ENCODE measurements around the gene ADCY9. TPM values are rescaled to one million over a fixed set of nuclear protein-coding genes. Genes with fewer than 3 reads are reported as not detected.

Gene ADCY9
- total RNA-seq, 1 experiment from 2014 or later: 14.2 TPM

- POLR2A ChIA-PET: interaction anchor here (0.6 to 2.3 kb wide), 5 partner anchors 10 to 318 kb away, joined by 3 to 11 read pairs (median 4); no protein-coding TSS in a partner anchor
- peaks cover 10% of the 10 kb centered on the region for H3K27me3 Mint-ChIP-seq (ENCODE audit: insufficient read depth, unreplicated experiment)
- no peak for TF ChIP-seq CTCF (IDR thresholded peaks at IDR 0.05; ENCODE audit: unreplicated experiment)
- H3K4me3 Mint-ChIP-seq (ENCODE audit: unreplicated experiment): peak overlapping the region; percentile 38
- no peaks in the 10 kb centered on the region for H3K36me3 Mint-ChIP-seq (ENCODE audit: insufficient read depth, unreplicated experiment)
- DNase-seq (ENCODE audit: unreplicated experiment): no peak
- H3K27ac Mint-ChIP-seq (ENCODE audit: low read depth, unreplicated experiment): peak overlapping the region; percentile 68
- peaks cover 20% of the 10 kb centered on the region for H3K4me1 Mint-ChIP-seq (ENCODE audit: insufficient read depth, unreplicated experiment)
- intact Hi-C loops (cut with micrococcal nuclease): no loop called here
- no TSS peak for BruUV-seq (replicated peaks)
- CTCF ChIA-PET: interaction anchor here (0.5 to 2.6 kb wide), 3 partner anchors 11 to 1573 kb away, joined by 3 to 23 read pairs (median 3); no protein-coding TSS in a partner anchor
- no peaks in the 10 kb centered on the region for H3K9me3 Mint-ChIP-seq (ENCODE audit: unreplicated experiment)
Observed at GRCh38 chr16:3949946-3950342, 166.3 kb downstream of the ADCY9 start.

DNA sequence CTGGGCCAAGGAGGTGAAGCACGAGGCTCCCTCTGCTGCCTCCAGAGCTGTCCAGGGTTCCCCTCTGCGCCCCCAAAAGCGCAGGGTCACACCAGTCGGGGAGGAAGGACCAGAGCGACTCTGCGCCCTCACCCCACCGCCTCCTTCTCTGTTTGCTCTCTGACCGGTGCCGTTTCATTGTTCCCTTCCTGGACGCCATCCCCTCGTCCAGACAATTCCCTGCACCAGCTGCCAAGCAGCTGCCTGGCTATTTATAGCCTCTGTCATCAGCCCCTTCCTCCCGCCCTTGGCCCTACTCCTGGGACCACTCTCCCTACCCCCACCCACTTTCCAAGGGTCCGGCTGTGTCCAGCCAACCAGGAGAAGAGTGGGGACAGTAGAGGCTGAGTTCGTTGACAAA is 167.0 kb downstream of the ADCY9 start:
- no TSS peak for BruUV-seq (replicated peaks)
- intact Hi-C loops (cut with micrococcal nuclease): no loop called here
- H3K4me3 Mint-ChIP-seq (ENCODE audit: unreplicated experiment): no peak overlapping the region
- ChIA-PET CTCF (interaction anchor here (2.6 kb wide), 1 partner anchor 10 kb away, joined by 23 read pairs; no protein-coding TSS in a partner anchor), POLR2A (interaction anchor here (0.9 to 2.3 kb wide), 3 partner anchors 11 to 265 kb away, joined by 3 to 11 read pairs (median 4); no protein-coding TSS in a partner anchor)
- no peak for TF ChIP-seq CTCF (IDR thresholded peaks at IDR 0.05; ENCODE audit: unreplicated experiment)
- no peaks in the 10 kb centered on the region for H3K9me3 Mint-ChIP-seq (ENCODE audit: unreplicated experiment)
- H3K27ac Mint-ChIP-seq (ENCODE audit: low read depth, unreplicated experiment): no peak overlapping the region
- peaks cover 14% of the 10 kb centered on the region for H3K4me1 Mint-ChIP-seq (ENCODE audit: insufficient read depth, unreplicated experiment)
- no peak for DNase-seq (ENCODE audit: unreplicated experiment)
- peaks cover 4% of the 10 kb centered on the region for H3K27me3 Mint-ChIP-seq (ENCODE audit: insufficient read depth, unreplicated experiment)
- no peaks in the 10 kb centered on the region for H3K36me3 Mint-ChIP-seq (ENCODE audit: insufficient read depth, unreplicated experiment)

- H3K4me3 Mint-ChIP-seq (ENCODE audit: unreplicated experiment): no peak overlapping the region
Observed at GRCh38 chr16:3948378-3948995, 167.8 kb downstream of the ADCY9 start.

More at GRCh38 chr16:3948378-3948995, 167.8 kb downstream of the ADCY9 start:
- BruUV-seq (replicated peaks): no TSS peak
- H3K9me3 Mint-ChIP-seq (ENCODE audit: unreplicated experiment): no peaks in the 10 kb centered on the region
- H3K4me1 Mint-ChIP-seq (ENCODE audit: insufficient read depth, unreplicated experiment): peaks cover 12% of the 10 kb centered on the region
- CTCF ChIA-PET: interaction anchor here (0.6 to 2.6 kb wide), 2 partner anchors 9 to 16 kb away, joined by 5 to 23 read pairs; no protein-coding TSS in a partner anchor
- POLR2A ChIA-PET: no interaction called here
- TF ChIP-seq CTCF (IDR thresholded peaks at IDR 0.05; ENCODE audit: unreplicated experiment): no peak
- no peaks in the 10 kb centered on the region for H3K36me3 Mint-ChIP-seq (ENCODE audit: insufficient read depth, unreplicated experiment)
- intact Hi-C loops (cut with micrococcal nuclease): no loop called here
- no peaks in the 10 kb centered on the region for H3K27me3 Mint-ChIP-seq (ENCODE audit: insufficient read depth, unreplicated experiment)
- no peak for DNase-seq (ENCODE audit: unreplicated experiment)
- H3K27ac Mint-ChIP-seq (ENCODE audit: low read depth, unreplicated experiment): no peak overlapping the region

All from MCF 10A (cell line).